ENCODE data around the gene MTG1.
"Not testable (repeated sequence)": the region's sequence is repeated elsewhere in the genome, so short reads cannot be mapped to it uniquely, and the experiment has no call there.

Gene MTG1

GRCh38 chr10:133378251-133379096 lies 15.5 kb upstream of the MTG1 start:
- peak; percentile 80 for DNase-seq (ENCODE audit: low spot score)

GRCh38 chr10:133379152-133379800 lies 14.7 kb upstream of the MTG1 start, which contains the start of gene PAOX:
PAOX (plus strand) TSS chr10:133379262; CDS start chr10:133379317, 55 bp downstream.
- peak; percentile 94 for DNase-seq (ENCODE audit: low spot score)

DNA sequence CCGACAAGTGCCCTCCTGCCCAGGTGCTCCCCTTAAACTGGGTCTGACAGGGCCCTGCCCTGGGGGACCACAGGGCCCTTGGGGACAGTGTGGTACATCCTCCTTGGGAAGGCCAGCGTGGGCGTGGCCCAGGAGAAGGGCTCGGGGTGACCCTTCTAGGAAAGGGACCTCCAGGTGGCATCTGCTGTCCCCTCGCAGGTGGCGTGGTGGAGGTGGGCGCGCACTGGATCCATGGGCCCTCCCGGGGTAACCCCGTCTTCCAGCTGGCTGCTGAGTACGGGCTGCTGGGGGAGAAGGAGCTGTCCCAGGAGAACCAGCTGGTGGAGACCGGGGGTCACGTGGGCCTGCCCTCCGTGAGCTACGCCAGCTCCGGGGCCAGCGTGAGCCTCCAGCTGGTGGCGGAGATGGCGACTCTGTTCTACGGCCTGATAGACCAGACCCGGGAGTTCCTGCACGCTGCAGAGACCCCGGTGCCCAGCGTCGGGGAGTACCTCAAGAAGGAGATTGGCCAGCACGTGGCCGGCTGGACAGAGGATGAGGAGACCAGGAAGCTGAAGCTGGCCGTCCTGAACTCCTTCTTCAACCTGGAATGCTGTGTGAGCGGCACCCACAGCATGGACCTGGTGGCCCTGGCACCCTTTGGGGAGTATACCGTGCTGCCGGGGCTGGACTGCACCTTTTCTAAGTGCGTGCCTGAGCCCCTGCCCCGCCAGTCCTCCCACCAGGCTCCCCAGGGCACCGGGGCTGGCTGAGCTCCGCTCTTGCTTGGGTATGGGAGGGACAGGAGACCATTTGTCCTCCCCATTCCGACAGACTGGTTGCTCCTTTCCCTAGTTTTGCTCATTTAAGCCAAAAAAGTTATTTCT lies 13.9 kb upstream of the MTG1 start:
- no peak for DNase-seq (ENCODE audit: low spot score)

GRCh38 chr10:133381036-133381435 lies 12.9 kb upstream of the MTG1 start:
- no peak for DNase-seq (ENCODE audit: low spot score)

DNA sequence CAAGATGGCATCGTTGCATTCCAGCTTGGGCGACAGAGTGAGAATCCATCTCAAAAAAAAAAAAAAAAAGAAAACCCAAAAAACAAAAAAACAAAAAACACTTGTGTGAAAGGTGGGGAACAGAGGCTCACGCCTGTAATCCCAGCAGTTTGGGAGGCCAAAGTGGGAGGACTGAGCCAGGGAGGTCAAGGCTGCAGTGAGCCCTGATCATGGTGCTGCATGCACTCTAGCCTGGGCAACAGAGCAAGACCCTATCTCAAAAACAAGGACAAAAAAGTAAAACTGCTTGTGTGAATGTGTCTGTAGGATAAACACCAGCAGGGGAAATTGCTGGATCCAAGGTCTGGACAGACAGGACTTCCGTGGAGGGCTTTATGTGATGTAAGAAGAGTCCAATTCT lies 10.4 kb upstream of the MTG1 start:
- no peak for DNase-seq (ENCODE audit: low spot score)

- DNase-seq (ENCODE audit: low spot score): no peak
Observed at GRCh38 chr10:133384071-133384470, 9.9 kb upstream of the MTG1 start.

DNA sequence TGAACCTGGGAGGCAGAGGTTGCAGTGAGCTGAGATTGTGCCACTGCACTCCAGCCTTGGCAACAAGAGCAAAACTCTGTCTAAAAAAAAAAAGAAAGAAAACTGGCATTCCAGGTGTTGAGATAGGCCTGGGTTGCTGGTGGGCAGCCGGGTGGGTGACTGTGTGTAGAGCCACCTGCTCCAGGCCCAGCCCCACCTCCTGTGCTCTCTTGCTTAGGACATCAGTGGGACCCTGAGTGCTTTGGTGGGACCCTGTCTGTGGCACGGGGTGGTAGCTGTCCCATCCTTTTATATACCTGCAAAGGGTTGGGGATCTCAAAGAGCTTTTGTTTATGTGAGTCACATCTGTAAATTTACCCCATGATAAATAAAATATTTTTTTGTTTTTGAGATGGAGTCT lies 8.7 kb upstream of the MTG1 start:
- no peak for DNase-seq (ENCODE audit: low spot score)

DNA sequence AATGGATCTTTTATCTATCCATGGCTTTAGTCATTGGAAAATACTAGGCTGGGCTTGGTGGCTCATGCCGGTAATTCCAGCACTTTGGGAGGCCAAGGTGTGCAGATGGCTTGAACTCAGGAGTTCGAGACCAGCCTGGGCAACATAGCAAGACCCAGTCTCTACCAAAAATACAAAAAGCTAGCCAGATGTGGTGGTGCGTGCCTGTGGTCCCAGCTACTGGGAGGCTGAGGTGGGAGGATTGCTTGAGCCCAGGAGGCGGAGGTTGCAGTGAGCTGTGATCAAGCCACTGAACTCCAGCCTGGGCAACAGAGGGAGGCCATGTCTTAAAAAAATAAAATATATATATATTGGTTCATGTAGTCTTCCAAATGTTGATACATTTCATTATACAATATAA lies 7.0 kb upstream of the MTG1 start:
- not testable (repeated sequence) for DNase-seq (ENCODE audit: low spot score)

- no peak for DNase-seq (ENCODE audit: low spot score)
Observed at GRCh38 chr10:133388236-133388972, 5.6 kb upstream of the MTG1 start.

DNA sequence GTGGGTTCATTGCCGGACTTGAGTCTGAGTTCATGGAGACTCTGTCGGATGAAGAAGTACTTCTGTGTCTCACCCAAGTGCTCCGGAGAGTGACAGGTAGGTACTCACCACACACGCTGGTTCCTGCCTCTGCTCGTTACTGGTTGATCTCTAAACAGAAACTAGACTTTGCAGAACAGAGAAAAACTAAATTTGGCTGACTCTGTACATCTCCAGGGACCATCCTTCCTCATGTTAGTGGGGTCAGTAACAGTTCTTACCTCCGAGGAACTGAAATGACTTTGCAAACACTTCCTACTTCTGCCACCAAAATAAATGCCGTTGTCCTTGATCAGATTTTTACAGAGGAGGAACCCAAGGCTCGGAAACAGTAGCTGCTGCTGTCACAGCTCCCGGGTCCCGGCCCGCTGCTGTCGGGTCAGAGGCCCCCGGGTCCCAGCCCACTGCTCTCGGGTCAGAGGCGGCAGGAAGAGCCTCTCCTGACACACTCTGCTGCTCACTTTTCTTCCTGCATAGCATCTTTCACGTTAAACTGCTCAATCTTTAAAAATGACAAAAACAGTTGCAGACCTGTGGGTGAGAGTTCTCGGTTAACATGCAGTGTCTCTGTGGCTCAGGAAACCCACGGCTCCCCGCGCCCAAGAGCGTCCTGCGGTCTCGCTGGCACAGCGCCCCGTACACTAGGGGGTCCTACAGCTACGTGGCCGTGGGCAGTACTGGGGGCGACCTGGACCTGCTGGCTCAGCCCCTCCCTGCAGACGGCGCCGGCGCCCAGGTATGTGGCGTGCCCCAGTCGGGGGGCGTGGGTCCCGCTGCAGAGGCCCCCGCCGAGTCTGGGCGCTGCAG lies 4.8 kb upstream of the MTG1 start:
- no peak for DNase-seq (ENCODE audit: low spot score)

GRCh38 chr10:133390597-133391248 lies 3.2 kb upstream of the MTG1 start:
- DNase-seq (ENCODE audit: low spot score): no peak

- DNase-seq (ENCODE audit: low spot score): no peak
Observed at GRCh38 chr10:133391249-133391635, 2.7 kb upstream of the MTG1 start.

GRCh38 chr10:133391761-133392518 lies 2.0 kb upstream of the MTG1 start:
- DNase-seq (ENCODE audit: low spot score): no peak

GRCh38 chr10:133393401-133394063 lies 425 bp upstream of the MTG1 start:
- no peak for DNase-seq (ENCODE audit: low spot score)

DNA sequence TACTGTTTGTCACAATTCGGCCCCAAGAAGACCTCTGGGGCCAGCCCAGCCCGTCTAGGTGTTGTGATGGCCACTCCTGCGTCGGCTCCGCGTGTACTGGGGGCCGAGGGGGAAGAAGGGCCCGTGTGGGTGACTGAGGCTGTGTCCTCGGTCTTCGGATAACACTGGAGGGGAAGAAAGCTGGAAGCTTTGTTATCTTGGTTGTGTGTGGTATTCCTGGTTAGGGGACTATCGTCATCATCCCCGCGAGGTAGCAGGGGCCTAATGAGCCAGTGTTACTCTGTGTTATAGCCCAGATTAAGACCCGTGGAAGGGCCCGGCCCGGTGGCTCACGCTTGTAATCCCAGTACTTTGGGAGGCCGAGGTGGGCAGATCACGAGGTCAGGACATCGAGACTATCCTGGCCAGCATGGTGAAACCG lies 854 bp downstream of the MTG1 start:
- no peak for DNase-seq (ENCODE audit: low spot score)

- DNase-seq (ENCODE audit: low spot score): no peak
Observed at GRCh38 chr10:133396035-133396624, 2.2 kb downstream of the MTG1 start.

- DNase-seq (ENCODE audit: low spot score): no peak
Observed at GRCh38 chr10:133397938-133398337, 4.0 kb downstream of the MTG1 start.

DNA sequence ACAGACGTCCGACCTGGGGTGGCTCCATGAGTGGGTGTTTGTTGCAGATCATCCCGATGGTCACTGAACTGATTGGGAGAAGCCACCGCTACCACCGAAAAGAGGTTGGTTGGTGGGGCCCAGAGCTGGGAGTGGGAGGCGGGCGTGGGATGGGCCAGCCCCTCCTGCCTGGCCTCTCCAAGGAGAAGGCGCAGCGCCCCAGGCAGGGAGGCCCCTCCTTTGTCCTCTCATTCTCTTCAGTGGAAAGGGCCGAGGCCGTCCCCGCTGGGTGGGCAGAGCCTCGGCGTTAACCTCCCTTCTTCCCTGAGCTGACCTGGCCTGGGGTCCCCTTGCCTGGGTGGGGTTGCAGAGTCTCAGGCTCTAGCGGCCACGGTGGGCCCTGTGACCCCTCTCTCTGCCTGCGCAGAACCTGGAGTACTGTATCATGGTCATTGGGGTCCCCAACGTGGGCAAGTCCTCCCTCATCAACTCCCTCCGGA lies 5.2 kb downstream of the MTG1 start:
- DNase-seq (ENCODE audit: low spot score): no peak
